Endothelial cell of umbilical vein (primary cell): ENCODE results near the gene UBE2D3. TPM values are rescaled to one million over a fixed set of nuclear protein-coding genes. Genes with fewer than 3 reads are reported as not detected.

Experiments used
- BruUV-seq: library from RNA; stranded (reverse); fragments of 400-500 nt; replicated peaks from 2 replicates; lab custom pipeline; 2021; lab: Mats Ljungman, UMichigan
- CTCF ChIA-PET: fragments of 300-600, 350-600 bp; sonication (Branson Sonifier 250); formaldehyde crosslinking; loops from one replicate; lab custom pipeline; 2021; ENCODE audit warnings: antibody characterized with exemption, inconsistent platforms; lab: Charles Lee
- POLR2A ChIA-PET: fragments of 300-600, 350-600 bp; sonication (Branson Sonifier 250); formaldehyde crosslinking; loops from one replicate; lab custom pipeline; 2021; ENCODE audit warnings: antibody characterized with exemption, inconsistent platforms; lab: Charles Lee
- DNase-seq: peaks from one replicate; pipeline ENCODE4 v3.0.0-alpha.2; 2011; ENCODE audit warnings: low read depth, low spot score
- FAIRE-seq: peaks from 2 replicates; lab custom pipeline; 2011; peaks lifted over from hg19 to GRCh38; lab: Jason Lieb, UNC
- H2AFZ ChIP-seq: 2 replicates; pipeline ENCODE4 v1.6.0; 2012; ENCODE audit warnings: low read depth, low read length, control low read depth, inconsistent platforms
- H3K27ac ChIP-seq: 2 replicates; pipeline ENCODE4 v1.5.1; 2011; ENCODE audit warnings: low read depth, mild to moderate bottlenecking, control low read depth, low read length, moderate library complexity; ENCODE audit not compliant: insufficient read depth
- H3K27me3 ChIP-seq, 2 experiments: 2 replicates each; pipeline versions ENCODE4 v1.6.0 to v1.6.1; 2011; ENCODE audit warnings: low read length in 2 of 2, mixed read lengths in 1 of 2; ENCODE audit not compliant: control insufficient read depth in 2 of 2, insufficient read depth in 2 of 2
- H3K36me3 ChIP-seq, 2 experiments: 2 replicates in 1 of 2; 3 replicates in 1 of 2; pipeline ENCODE4 v1.5.1; 2011; ENCODE audit warnings: low read length in 2 of 2, mild to moderate bottlenecking in 1 of 2, moderate library complexity in 1 of 2; ENCODE audit not compliant: control insufficient read depth in 2 of 2, insufficient read depth in 2 of 2; ENCODE audit errors: extremely low read depth in 1 of 2
- H3K4me1 ChIP-seq: 3 replicates; pipeline ENCODE4 v1.5.1; 2011; ENCODE audit warnings: mild to moderate bottlenecking, low read length; ENCODE audit not compliant: control insufficient read depth, insufficient read depth; ENCODE audit errors: extremely low read depth
- H3K4me2 ChIP-seq: 2 replicates; pipeline ENCODE4 v1.6.1; 2011; ENCODE audit warnings: low read length, control low read depth, mixed read lengths; ENCODE audit not compliant: insufficient read depth
- H3K4me3 ChIP-seq, 3 experiments: fragments of 200-600 bp in 1 of 3; sonication (generic), shearing (Covaris generic) in 1 of 3; replicated peaks in 1 of 3; 2 replicates each; pipeline ENCODE4 v1.5.1; 2011 to 2016; ENCODE audit warnings: control low read depth in 3 of 3, low read length in 3 of 3, mild to moderate bottlenecking in 2 of 3, inconsistent platforms in 1 of 3, low read depth in 1 of 3, moderate library complexity in 1 of 3; ENCODE audit not compliant: insufficient read depth in 1 of 3
- H3K79me2 ChIP-seq: 2 replicates; pipeline ENCODE4 v1.6.0; 2012; ENCODE audit warnings: low read length, inconsistent platforms; ENCODE audit not compliant: control insufficient read depth, insufficient read depth
- H3K9ac ChIP-seq: replicated peaks from 2 replicates; pipeline ENCODE3; 2011; ENCODE audit warnings: low read length, control low read depth; ENCODE audit not compliant: insufficient read depth; ENCODE audit errors: extremely low read depth
- H3K9me1 ChIP-seq: replicated peaks from 3 replicates; pipeline ENCODE4 v1.6.0; 2011; ENCODE audit warnings: mild to moderate bottlenecking, low read length; ENCODE audit not compliant: control insufficient read depth, insufficient read depth; ENCODE audit errors: extremely low read depth
- H3K9me3 ChIP-seq: replicated peaks from 2 replicates; pipeline ENCODE4 v1.5.1; 2012; ENCODE audit warnings: low read length, inconsistent platforms; ENCODE audit not compliant: control insufficient read depth, insufficient read depth
- H4K20me1 ChIP-seq: replicated peaks from 2 replicates; pipeline ENCODE3; 2011; ENCODE audit warnings: mild to moderate bottlenecking, low read length; ENCODE audit not compliant: control insufficient read depth, insufficient read depth; ENCODE audit errors: extremely low read depth
- EZH2 ChIP-seq: IDR thresholded peaks from 2 replicates; pipeline ENCODE4 v1.6.1; 2012; ENCODE audit warnings: borderline replicate concordance, low read depth, mild to moderate bottlenecking, moderate library complexity, low read length, inconsistent platforms; ENCODE audit not compliant: severe bottlenecking
- FOS ChIP-seq: IDR thresholded peaks from 2 replicates; pipeline ENCODE4 v1.6.1; 2011; ENCODE audit warnings: mild to moderate bottlenecking, low read length, moderate library complexity, borderline replicate concordance; ENCODE audit not compliant: insufficient read depth
- GATA2 ChIP-seq: IDR thresholded peaks from 2 replicates; pipeline ENCODE4 v1.7.0; 2011; ENCODE audit warnings: low read depth, mild to moderate bottlenecking, moderate library complexity, mixed read lengths, low read length; ENCODE audit not compliant: insufficient read length, insufficient read depth
- JUN ChIP-seq: IDR thresholded peaks from 2 replicates; pipeline ENCODE4 v1.6.1; 2011; ENCODE audit warnings: borderline replicate concordance, low read depth; ENCODE audit not compliant: insufficient read length, insufficient read depth
- MYC ChIP-seq: IDR thresholded peaks from one replicate; pipeline ENCODE4 v1.6.1; 2011; ENCODE audit warnings: mild to moderate bottlenecking, low read depth, low read length
- POLR2A ChIP-seq: IDR thresholded peaks from 2 replicates; pipeline ENCODE4 v1.6.1; 2012; ENCODE audit warnings: low read depth, mild to moderate bottlenecking, control low read depth, low read length
- POLR2AphosphoS5 ChIP-seq: IDR thresholded peaks from 2 replicates; pipeline ENCODE4 v1.6.1; 2012; ENCODE audit warnings: low read depth, mild to moderate bottlenecking, control low read depth, low read length, moderate library complexity; ENCODE audit not compliant: insufficient read depth
- dilution Hi-C: fragments of 300-500 bp; cut with MboI; formaldehyde crosslinking; loops from one replicate; pipeline ENCODE4 v1.15.0; 2019; ENCODE audit warnings: low sequenced_read_pairs; ENCODE audit not compliant: extremely low pct_ligation_motif_present
- intact Hi-C: fragments of 100-400 bp; cut with micrococcal nuclease; formaldehyde crosslinking; loops from one replicate; pipeline ENCODE4 v1.10.0; 2022
- polyA plus RNA-seq, 4 experiments: library from polyadenylated mRNA; depleted of rRNA in 3 of 4; stranded (reverse) in 3 of 4; unstranded in 1 of 4; fragments of >200 nt; gene quantifications; 2 replicates each; pipeline versions ENCODE4 v1.2.1 to v1.2.3, GENCODE V29; 2011 to 2012; ENCODE audit warnings: missing spikeins in 1 of 4
- total RNA-seq: library from RNA; stranded (reverse); gene quantifications from 2 replicates; pipeline ENCODE4 v1.2.3, GENCODE V29; 2021
- TF ChIP-seq, protein P1 (sequence below), 2 donors: IDR thresholded peaks; 1 replicate in 1 of 2; 2 replicates in 1 of 2; pipeline ENCODE4 v1.5.1; 2011; ENCODE audit warnings: low read length in 2 of 2, mild to moderate bottlenecking in 2 of 2, moderate library complexity in 2 of 2, control low read depth in 1 of 2, inconsistent platforms in 1 of 2, low read depth in 1 of 2; ENCODE audit not compliant: insufficient read depth in 1 of 2; ENCODE audit errors: extremely low read depth in 1 of 2
- TF ChIP-seq, protein P2 (sequence below): IDR thresholded peaks from 2 replicates; pipeline ENCODE4 v1.6.1; 2011; ENCODE audit not compliant: insufficient read depth, insufficient read length

The UBE2D3 gene
- total and polyA plus RNA-seq, 2 donors (not counting 3 experiments of a cell fraction or from before 2014, with no cell fraction given): 279 to 399 TPM

DNA sequence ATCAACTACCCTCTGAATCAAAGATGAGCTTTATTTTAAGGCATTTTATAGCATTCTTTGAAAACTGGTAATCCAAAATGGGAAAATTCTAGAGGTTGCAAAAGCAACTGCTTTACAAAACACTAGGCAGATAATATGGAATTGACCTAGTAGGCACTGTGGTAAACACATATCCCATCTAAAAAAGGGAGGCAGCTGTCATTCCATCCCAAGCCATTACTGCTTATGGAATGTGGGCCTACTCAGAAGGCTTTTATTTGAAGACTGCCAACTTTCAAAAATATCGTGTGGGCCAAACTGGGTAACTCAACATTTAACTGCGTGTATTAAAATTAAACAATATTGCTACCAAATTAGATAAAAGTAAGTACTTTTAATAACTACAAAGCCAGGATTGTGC lies 19.3 kb downstream of the UBE2D3 start:
- no peaks in the 10 kb centered on the region for H3K9me3 ChIP-seq
- no peak overlapping the region for H2AFZ ChIP-seq
- H3K4me1 ChIP-seq: peaks cover 25% of the 10 kb centered on the region
- no peaks in the 10 kb centered on the region for H3K27me3 ChIP-seq
- DNase-seq (no peak), FAIRE-seq (no peak)
- ChIA-PET CTCF (no interaction called here), POLR2A (no interaction called here)
- peaks cover 15% of the 10 kb centered on the region for H4K20me1 ChIP-seq
- no peak overlapping the region for H3K27ac ChIP-seq
- no peak for TF ChIP-seq GATA2
- no peak for TF ChIP-seq JUN
- dilution Hi-C loops (no loop called here), intact Hi-C loops (no loop called here)
- peaks cover 9 to 17% of the 10 kb centered on the region in 2 experiments for H3K36me3 ChIP-seq
- H3K9ac ChIP-seq: no peak overlapping the region
- H3K79me2 ChIP-seq: peaks cover 94% of the 10 kb centered on the region
- BruUV-seq: no TSS peak
- H3K4me2 ChIP-seq: no peak overlapping the region
- H3K9me1 ChIP-seq: no peaks in the 10 kb centered on the region
- no peak overlapping the region for H3K4me3 ChIP-seq

GRCh38 chr4:102807345-102807744 lies 20.0 kb downstream of the UBE2D3 start:
- Histone ChIP-seq H3K9ac (no peak overlapping the region), H2AFZ (no peak overlapping the region), H3K4me1 (peaks cover 25% of the 10 kb centered on the region), H4K20me1 (peaks cover 15% of the 10 kb centered on the region), H3K9me3 (no peaks in the 10 kb centered on the region), H3K9me1 (no peaks in the 10 kb centered on the region), H3K79me2 (peaks cover 93% of the 10 kb centered on the region), H3K4me3 (no peak overlapping the region), H3K4me2 (no peak overlapping the region), H3K27me3 (no peaks in the 10 kb centered on the region), H3K27ac (no peak overlapping the region), H3K36me3 (peaks cover 9 to 24% of the 10 kb centered on the region in 2 experiments)
- intact Hi-C loops: no loop called here
- no TSS peak for BruUV-seq
- ChIA-PET POLR2A (no interaction called here), CTCF (interaction anchor here (0.7 to 1.0 kb wide), 2 partner anchors 9 to 10 kb away, joined by 3 read pairs; no protein-coding TSS in a partner anchor)
- dilution Hi-C loops: no loop called here
- no peak for TF ChIP-seq POLR2A
- TF ChIP-seq, protein P1, sequence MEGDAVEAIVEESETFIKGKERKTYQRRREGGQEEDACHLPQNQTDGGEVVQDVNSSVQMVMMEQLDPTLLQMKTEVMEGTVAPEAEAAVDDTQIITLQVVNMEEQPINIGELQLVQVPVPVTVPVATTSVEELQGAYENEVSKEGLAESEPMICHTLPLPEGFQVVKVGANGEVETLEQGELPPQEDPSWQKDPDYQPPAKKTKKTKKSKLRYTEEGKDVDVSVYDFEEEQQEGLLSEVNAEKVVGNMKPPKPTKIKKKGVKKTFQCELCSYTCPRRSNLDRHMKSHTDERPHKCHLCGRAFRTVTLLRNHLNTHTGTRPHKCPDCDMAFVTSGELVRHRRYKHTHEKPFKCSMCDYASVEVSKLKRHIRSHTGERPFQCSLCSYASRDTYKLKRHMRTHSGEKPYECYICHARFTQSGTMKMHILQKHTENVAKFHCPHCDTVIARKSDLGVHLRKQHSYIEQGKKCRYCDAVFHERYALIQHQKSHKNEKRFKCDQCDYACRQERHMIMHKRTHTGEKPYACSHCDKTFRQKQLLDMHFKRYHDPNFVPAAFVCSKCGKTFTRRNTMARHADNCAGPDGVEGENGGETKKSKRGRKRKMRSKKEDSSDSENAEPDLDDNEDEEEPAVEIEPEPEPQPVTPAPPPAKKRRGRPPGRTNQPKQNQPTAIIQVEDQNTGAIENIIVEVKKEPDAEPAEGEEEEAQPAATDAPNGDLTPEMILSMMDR (IDR thresholded peaks at IDR 0.05; ENCODE audit: extremely low read depth in 1 of 2, insufficient read depth in 1 of 2, low read depth in 1 of 2, low read length in 2 of 2): no peak
- TF ChIP-seq POLR2AphosphoS5: no peak
- TF ChIP-seq EZH2: no peak
- no peak for TF ChIP-seq FOS
- TF ChIP-seq MYC: no peak
- TF ChIP-seq, protein P2, sequence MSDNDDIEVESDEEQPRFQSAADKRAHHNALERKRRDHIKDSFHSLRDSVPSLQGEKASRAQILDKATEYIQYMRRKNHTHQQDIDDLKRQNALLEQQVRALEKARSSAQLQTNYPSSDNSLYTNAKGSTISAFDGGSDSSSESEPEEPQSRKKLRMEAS: no peak
- FAIRE-seq: no peak
- no peak for DNase-seq
